Chondrocyte (in vitro differentiated cells): Measurements from ENCODE around the gene OR11H7. TPM values are rescaled to one million over a fixed set of nuclear protein-coding genes. Genes with fewer than 3 reads are reported as not detected.
"Not testable (repeated sequence)": the region's sequence is repeated elsewhere in the genome, so short reads cannot be mapped to it uniquely, and the experiment has no call there.

Experiments used
- DNase-seq: peaks from one replicate; pipeline ENCODE4 v3.0.0; 2021; ENCODE audit warnings: mixed read lengths, low spot score
- H3K27ac Mint-ChIP-seq: one replicate; pipeline ENCODE4 v1.8.0; 2021; ENCODE audit warnings: mild to moderate bottlenecking, moderate library complexity, mixed read lengths; ENCODE audit not compliant: unreplicated experiment
- H3K27me3 Mint-ChIP-seq: 2 replicates; pipeline ENCODE4 v1.8.0; 2021; ENCODE audit warnings: low read depth, mixed read lengths
- H3K36me3 Mint-ChIP-seq: 2 replicates; pipeline ENCODE4 v1.8.0; 2021; ENCODE audit warnings: low read depth, mixed read lengths
- H3K4me1 Mint-ChIP-seq: 2 replicates; pipeline ENCODE4 v1.8.0; 2021; ENCODE audit warnings: low read depth, mild to moderate bottlenecking, mixed read lengths
- H3K4me3 Mint-ChIP-seq: one replicate; pipeline ENCODE4 v1.8.0; 2021; ENCODE audit warnings: mild to moderate bottlenecking, moderate library complexity, mixed read lengths; ENCODE audit not compliant: unreplicated experiment
- H3K9me3 Mint-ChIP-seq: 2 replicates; pipeline ENCODE4 v1.8.0; 2021; ENCODE audit warnings: low read depth, mixed read lengths
- total RNA-seq: library from RNA; stranded (reverse); gene quantifications from 3 replicates; pipeline ENCODE4 v1.2.1, GENCODE V29; 2021
- TF ChIP-seq, protein P1 (sequence below): fragments of 200-600 bp; sonication (generic); IDR thresholded peaks from 2 replicates; pipeline ENCODE4 v1.5.0; 2021; ENCODE audit warnings: antibody characterized with exemption, mild to moderate bottlenecking, moderate library complexity

OR11H7 gene
- total RNA-seq, 1 donor from 2014 or later, result not detected

DNA sequence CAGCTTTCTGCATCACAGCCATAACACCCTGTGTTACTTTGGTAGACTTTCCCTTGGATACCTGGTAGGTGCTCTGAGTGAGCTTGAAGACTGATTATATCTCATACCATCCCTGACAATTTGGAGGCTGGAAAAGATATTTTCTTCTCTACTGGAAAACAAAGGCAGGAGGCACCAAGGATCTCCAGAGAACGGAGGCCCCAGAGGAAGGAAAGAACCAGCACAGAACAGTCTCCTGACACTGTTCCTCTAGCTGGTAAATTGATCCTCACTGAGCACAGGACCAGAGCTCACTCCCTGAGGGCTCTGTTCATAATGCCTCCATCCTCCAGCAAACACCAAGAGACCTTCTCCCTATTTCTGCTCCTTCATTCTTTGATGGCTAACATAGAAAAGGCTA is 38.2 kb upstream of the OR11H7 start, which contains the start of gene OR11G2:
Gene OR11G2 (plus strand): TSS at position 301 of the 400 bp plus-strand sequence. CDS start 6,542 bp downstream, outside the sequence.
- Mint-ChIP-seq H3K4me1 (no peaks in the 10 kb centered on the region), H3K27ac (no peak within 1 kb of the TSS), H3K27me3 (no peaks in the 10 kb centered on the region), H3K4me3 (no peak within 1 kb of the TSS), H3K36me3 (no peaks in the 10 kb centered on the region), H3K9me3 (peaks cover 10% of the 10 kb centered on the region)
- no peak for DNase-seq
- TF ChIP-seq, protein P1, sequence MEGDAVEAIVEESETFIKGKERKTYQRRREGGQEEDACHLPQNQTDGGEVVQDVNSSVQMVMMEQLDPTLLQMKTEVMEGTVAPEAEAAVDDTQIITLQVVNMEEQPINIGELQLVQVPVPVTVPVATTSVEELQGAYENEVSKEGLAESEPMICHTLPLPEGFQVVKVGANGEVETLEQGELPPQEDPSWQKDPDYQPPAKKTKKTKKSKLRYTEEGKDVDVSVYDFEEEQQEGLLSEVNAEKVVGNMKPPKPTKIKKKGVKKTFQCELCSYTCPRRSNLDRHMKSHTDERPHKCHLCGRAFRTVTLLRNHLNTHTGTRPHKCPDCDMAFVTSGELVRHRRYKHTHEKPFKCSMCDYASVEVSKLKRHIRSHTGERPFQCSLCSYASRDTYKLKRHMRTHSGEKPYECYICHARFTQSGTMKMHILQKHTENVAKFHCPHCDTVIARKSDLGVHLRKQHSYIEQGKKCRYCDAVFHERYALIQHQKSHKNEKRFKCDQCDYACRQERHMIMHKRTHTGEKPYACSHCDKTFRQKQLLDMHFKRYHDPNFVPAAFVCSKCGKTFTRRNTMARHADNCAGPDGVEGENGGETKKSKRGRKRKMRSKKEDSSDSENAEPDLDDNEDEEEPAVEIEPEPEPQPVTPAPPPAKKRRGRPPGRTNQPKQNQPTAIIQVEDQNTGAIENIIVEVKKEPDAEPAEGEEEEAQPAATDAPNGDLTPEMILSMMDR, result no peak

DNA sequence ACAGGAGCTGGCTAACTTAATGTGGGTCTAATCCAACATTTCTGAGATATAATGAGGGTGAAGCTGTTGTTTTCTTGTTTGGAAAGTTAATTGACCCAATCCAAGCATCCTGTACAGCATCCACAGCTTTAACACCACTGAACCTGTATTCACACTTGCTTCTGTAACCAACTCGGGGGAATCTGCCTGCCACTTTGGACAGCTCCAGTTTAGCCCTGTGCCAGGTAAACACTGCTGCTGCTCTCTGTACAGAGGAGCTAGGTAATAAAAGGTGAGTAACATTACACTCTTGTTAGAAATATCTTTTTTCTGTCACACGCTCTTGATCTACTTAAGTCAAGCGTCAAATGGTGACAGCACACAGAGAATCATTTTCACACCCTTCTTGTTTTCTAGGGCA is 37.4 kb upstream of the OR11H7 start:
- H3K4me1 Mint-ChIP-seq, result no peaks in the 10 kb centered on the region
- H3K9me3 Mint-ChIP-seq, result peaks cover 4% of the 10 kb centered on the region
- no peak overlapping the region for H3K4me3 Mint-ChIP-seq
- no peak overlapping the region for H3K27ac Mint-ChIP-seq
- H3K27me3 Mint-ChIP-seq, result no peaks in the 10 kb centered on the region
- H3K36me3 Mint-ChIP-seq, result no peaks in the 10 kb centered on the region
- TF ChIP-seq, protein P1, result no peak
- no peak for DNase-seq

DNA sequence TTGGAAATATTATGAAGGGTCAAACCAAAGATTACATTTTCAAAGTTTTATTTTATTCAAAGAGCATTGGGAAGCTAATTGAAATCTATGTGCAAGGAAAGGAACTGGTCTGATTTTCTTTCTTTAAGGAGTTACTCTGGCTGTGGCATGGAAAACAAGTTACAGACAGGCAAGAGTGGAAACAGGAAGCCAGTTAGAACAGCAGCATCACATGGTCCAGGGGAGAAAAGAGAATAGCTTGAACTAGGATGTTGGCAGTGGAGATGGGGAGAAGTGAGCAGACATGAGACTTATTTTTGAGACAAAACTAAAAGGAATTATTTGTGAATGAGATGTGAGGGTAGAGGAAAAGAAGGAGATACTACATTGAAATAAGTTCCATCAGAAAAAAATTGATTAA is 34.7 kb upstream of the OR11H7 start:
- Mint-ChIP-seq H3K27me3 (no peaks in the 10 kb centered on the region), H3K9me3 (no peaks in the 10 kb centered on the region), H3K4me3 (no peak overlapping the region), H3K4me1 (no peaks in the 10 kb centered on the region), H3K36me3 (no peaks in the 10 kb centered on the region), H3K27ac (no peak overlapping the region)
- TF ChIP-seq, protein P1, result no peak
- no peak for DNase-seq

DNA sequence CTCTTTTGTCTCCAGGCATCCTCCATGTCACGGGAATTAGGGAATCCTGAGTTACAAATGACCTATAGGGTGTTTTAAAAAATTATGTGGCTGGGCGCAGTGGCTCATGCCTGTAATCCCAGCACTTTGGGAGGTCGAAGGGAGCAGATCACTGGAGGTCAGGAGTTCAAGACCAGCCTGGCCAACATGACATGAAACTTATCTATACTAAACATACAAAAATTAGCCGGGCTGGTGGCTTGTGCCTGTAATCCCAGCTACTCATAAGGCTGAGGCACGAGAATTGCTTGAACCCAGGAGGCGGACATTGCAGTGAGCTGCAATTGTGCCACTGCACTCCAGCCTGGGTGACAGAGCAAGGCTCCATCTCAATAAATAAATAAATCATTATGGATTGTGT is 33.6 kb upstream of the OR11H7 start:
- H3K27me3 Mint-ChIP-seq, DNase-seq, H3K9me3 Mint-ChIP-seq, H3K27ac Mint-ChIP-seq, H3K4me3 Mint-ChIP-seq, H3K36me3 Mint-ChIP-seq, H3K4me1 Mint-ChIP-seq: not testable (repeated sequence)

DNA sequence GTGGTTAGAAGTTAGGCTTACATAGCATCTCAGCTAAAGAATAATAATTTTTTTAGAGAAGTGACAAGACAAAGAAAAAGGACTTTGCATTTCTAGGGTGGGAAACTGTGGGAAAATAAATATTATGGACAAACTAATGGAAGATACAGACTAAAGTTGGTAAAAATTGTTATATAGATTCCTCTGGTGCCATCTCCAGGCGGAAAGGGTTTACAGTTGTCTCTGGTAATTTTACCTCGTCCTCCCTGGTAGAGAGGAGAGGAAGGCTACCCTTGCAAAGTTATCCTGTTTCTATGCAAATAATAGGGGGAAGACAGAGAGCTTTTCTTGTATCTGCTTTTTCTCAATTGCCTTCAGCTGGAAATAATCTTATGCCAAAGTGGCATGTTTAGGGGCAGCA is 32.9 kb upstream of the OR11H7 start:
- TF ChIP-seq, protein P1, result peak; percentile 14
- Mint-ChIP-seq H3K4me3 (no peak overlapping the region), H3K9me3 (no peaks in the 10 kb centered on the region), H3K27ac (no peak overlapping the region), H3K36me3 (no peaks in the 10 kb centered on the region), H3K27me3 (no peaks in the 10 kb centered on the region), H3K4me1 (no peaks in the 10 kb centered on the region)
- no peak for DNase-seq

DNA sequence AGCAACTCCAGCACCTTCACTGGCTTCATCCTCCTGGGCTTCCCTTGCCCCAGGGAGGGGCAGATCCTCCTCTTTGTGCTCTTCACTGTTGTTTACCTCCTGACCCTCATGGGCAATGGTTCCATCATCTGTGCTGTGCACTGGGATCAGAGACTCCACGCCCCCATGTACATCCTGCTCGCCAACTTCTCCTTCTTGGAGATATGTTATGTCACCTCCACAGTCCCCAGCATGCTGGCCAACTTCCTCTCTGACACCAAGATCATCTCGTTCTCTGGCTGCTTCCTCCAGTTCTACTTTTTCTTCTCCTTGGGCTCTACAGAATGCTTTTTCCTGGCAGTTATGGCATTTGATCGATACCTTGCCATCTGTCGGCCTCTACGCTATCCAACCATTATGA is 31.3 kb upstream of the OR11H7 start:
- no peaks in the 10 kb centered on the region for H3K4me1 Mint-ChIP-seq
- H3K36me3 Mint-ChIP-seq, result no peaks in the 10 kb centered on the region
- TF ChIP-seq, protein P1, result no peak
- peaks cover 4% of the 10 kb centered on the region for H3K9me3 Mint-ChIP-seq
- DNase-seq, result no peak
- no peak overlapping the region for H3K27ac Mint-ChIP-seq
- no peaks in the 10 kb centered on the region for H3K27me3 Mint-ChIP-seq
- no peak overlapping the region for H3K4me3 Mint-ChIP-seq
